GM18951 (cell line): ENCODE measurements around the gene NR4A2.

Experiments
- POLR2A ChIP-seq: IDR thresholded peaks from 4 replicates; pipeline ENCODE4 v1.6.1; 2011; ENCODE audit warnings: mild to moderate bottlenecking; ENCODE audit not compliant: insufficient read length, insufficient read depth; ENCODE audit errors: extremely low read depth
- in situ Hi-C: fragments of 300-500 bp; cut with MboI; formaldehyde crosslinking; loops from one replicate; pipeline ENCODE4 v1.12.0; 2022; ENCODE audit warnings: low sequenced_read_pairs, mixed read lengths, inconsistent platforms; ENCODE audit not compliant: unreplicated experiment

The NR4A2 gene

DNA sequence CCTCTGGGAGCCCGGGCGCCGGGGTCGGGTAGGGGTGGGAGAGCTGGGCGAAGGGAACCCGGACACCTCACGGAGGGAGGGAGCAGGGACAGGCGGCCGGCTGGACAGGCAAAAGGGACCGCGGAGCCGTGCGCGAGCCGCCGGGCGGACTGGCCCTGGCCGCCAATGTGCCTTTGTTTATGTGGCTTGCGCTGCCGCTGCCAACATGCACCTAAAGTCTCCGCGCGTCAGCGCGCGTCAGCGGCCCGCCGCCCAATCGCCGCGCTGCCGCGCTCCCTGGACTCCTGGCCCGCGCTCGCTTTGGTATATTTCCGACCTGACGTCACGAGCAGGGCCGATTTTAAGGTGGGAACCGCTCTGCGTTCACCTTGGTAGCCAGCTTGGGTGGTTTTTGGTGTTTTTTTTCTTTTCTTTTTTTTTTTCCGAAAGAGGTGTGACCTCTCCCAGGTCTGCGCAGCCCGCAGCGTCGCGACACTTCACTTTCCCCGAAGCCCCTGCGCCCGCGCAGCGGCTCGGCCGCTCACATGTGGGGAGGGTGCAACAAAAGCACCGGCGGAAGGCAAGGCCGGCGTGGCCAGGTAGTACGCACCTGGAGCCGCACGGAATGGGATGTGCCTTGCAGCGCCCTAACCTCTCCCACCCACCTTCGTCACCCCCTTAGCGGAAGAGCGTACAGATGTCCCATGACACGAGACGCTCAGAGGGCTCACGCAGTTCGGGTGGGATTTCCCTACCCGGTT lies at the start of gene NR4A2:
Gene NR4A2 (minus strand): TSS at position 188 of the 740 bp plus-strand sequence. CDS start 2,535 bp downstream, outside the sequence.
- in situ Hi-C loops, result loop anchor here (10.0 kb wide), 1 partner anchor 252 kb away; no protein-coding TSS in a partner anchor
- TF ChIP-seq POLR2A, result peak; percentile 50

DNA sequence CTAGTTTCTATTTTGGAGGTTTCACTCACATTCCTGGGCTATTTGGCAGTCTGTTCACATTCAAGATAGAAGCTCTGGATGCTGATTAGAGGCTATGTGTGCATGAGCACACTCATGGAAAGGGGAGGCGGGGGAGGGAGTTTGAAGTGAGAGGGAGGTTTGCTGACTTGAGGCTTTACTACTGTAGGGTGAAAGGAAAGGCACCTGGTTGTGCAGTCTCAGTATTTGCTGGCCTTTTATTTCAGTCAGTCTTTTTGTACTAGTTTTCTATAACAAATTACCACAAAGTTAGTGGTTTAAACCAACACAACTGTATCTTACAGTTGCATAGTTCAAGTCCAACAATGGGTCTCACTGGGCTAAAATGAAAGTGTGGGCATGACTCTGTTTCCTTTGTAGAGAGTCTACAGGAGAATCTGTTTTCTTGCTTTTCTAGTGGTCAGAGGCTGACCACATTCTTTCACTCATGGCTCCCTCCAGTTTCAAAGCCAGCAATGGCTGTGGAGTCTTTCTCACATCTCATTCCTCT lies 47.7 kb upstream of the NR4A2 start:
- in situ Hi-C loops, result no loop called here
- TF ChIP-seq POLR2A, result no peak

DNA sequence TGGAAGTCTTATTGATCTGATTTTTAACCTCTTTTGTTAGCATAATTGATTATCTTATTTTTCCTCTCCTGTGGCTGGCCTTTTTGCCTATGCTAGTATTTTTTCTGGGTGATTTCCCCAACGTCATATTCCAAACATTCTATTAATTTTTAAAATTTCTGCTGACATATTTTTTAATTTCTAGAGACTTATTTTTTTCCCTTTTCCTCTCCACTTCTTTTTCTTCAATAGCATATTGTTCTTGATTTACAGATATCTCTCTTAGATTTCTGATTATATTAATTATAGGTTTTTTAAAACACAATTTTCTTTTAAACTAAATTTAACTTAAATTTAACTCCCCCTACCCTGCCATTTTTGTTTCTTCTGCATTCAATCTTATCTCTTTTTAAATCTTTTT lies 47.2 kb upstream of the NR4A2 start:
- in situ Hi-C loops, result no loop called here
- TF ChIP-seq POLR2A, result no peak

DNA sequence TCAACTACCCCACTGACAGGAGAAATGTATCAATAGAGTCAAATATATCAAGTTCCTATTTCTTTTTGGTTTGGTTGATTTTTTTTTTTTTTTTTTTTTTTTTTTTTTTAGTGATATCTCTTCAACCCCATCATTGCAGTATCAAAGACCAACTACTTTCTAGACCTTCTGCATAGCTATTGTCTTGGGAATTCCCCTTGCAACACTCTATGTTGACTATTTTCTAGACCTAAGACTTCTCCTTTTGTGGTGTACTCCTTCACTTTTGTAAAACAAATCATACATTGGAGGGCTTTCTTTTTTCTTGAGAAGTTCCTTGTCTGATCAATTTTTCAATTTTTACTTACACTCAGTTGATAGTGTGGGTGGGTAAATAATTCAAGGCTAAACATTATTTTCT lies 46.5 kb upstream of the NR4A2 start:
- TF ChIP-seq POLR2A, result no peak
- in situ Hi-C loops, result no loop called here

DNA sequence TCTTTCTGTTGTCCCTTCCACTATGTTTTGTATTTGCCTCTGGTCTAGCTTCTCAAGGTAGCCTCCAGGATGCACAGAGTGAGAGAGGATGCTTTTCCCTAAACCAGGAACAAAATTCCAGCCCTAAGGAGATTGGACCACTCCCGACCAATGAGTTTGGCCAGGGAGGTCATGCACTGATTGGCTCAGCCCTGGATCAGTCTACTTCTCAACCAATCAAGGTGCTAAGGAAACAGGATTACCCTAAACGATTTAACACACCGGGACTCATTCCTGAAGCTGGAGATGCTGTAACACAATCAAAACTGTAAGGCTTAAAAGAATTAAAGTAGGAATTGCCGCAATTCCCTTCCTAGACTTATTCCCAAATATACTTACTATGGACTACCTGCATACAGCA lies 34.2 kb upstream of the NR4A2 start:
- TF ChIP-seq POLR2A, result no peak
- in situ Hi-C loops, result no loop called here

DNA sequence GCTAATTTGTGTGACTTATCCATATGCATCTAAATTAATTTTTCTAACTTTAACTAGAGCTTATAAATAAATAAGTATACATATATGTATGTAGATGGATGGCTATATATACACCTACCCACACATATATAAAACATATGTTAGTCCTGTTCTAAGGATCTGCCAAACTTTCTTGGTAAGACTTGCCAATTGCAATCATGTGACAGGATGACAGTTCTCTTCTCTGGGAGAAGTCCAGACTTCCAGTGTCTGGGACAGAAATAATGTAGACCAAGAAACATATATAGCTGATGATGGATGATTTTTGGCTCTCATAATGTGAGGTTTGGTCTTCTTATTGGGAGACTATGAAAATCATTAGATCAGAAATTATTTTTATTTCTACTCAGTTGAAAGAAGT lies 30.6 kb upstream of the NR4A2 start:
- in situ Hi-C loops, result no loop called here
- no peak for TF ChIP-seq POLR2A

DNA sequence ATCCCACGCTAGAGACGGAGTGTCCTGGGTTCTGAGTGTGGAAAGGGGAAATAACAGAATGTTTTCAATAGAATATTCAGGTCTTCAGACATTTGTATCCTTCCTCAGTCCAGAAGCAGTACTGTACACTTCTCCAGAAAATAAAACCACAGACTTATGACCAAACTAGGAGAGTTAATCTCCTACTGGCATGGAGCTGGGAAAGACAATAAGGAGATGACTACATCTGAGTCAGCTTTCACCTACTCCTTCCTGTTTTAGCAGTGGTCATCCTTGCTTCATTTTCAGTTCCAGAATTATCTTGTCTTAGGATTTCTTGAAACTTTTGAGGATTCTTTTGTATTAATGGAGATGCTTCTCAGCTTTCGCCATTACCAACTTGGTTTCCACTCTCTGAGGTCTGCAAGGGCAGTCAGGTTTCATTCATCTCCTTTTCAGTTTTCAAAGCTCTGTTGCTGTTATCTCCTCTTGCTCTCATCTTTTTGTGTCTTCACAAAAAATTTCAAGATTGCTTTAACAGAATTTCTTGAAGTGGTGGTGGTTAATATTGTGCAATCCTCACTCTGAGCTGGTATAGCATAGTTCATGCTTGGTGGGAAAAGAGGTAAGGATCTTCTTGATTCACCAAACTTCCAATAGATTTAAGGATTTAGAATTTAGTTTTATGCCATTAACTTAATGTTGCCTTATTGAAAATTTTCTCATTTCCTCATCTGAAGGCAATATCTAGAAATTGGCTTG lies 23.7 kb upstream of the NR4A2 start:
- no peak for TF ChIP-seq POLR2A
- in situ Hi-C loops, result no loop called here

DNA sequence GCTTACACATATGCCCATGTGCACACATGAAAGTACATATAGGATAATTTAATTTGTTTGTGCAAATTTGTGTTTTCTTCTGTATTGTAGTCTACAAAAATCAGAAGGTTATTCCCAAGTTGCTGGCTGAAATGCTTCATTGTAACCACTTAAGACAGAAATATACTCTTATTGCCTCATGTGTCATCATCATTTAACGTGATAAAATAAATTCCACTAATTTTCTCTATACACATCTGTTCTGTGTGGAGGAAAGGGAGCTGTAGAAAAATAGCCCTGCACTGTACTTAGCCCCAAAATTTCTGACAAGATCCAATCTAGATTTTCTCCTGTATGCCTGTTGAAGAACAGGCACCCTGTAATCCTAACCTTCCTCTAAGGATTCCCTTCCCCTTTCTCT lies 20.4 kb upstream of the NR4A2 start:
- no peak for TF ChIP-seq POLR2A
- in situ Hi-C loops, result no loop called here

DNA sequence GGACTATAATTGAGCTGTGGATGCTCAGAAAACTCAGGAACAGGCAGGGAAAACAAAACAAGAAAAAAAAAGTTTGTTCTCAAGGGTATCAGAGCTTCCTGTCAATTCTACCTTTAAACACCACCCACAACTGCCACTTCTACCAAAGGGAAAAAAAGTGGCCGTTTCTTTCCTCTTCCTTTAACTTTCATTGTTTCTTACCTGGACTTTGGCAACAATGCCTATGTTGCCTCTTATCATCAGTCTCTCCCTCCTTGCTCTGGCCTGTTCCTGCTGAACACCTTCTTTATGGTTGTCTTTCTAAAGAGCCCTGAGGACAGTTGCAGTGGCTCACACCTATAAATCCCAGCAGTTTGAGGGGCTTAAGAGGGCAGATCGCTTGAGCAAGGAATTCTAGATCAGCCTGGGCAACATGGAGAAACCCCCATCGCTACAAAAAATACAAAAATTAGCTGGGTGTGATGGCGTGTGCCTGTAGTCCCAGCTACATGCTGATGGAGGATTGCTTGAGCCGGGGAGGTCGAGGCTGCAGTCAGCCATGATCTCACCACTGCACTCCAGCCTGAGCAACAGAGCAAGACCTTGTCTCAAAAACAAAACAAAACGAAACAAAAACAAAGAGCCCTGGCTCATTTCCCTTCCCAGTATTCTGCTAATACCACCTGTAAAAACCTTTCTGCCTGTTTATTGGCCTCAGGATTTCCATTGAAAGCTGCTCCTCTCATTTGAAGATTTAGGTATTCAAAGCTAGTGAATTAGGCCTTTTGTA lies 18.0 kb upstream of the NR4A2 start:
- in situ Hi-C loops, result no loop called here
- TF ChIP-seq POLR2A, result no peak

DNA sequence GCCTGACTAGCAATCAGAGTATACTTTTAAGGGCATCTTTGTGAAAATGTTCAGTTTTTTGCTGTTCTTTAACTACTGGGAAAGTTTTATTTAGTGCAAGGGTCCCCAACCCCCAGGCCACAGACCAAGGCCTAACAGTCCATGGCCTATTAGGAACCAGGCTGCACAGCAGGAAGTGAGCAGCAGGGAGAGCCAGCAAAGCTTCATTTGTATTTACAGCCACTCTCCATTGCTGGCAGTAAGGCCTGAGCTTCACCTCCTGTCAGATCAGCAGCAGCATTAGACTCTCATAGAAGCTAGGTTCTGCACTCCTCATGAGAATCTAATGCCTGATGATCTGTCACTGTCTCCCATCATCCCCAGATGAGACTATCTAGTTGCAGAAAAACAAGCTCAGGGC lies 17.1 kb upstream of the NR4A2 start:
- no peak for TF ChIP-seq POLR2A
- in situ Hi-C loops, result no loop called here

DNA sequence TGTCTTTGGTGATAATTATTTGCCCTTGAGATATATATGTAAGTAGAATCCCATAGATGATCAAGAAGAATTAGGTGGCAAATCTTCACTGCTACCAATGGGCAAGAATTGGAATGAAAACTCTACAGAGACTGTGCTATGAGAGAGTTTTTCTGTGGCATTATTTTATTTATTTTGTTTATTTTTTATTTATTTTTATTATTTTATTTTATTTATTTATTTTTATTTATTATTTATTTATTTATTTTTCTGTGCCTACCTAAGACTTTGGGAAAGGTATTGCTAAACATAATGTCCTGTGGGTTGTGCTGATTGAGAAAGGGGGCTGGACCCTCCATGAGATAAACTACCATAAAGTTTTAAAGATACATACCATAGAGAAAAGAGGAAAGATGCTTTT lies 16.6 kb upstream of the NR4A2 start:
- TF ChIP-seq POLR2A, result no peak
- in situ Hi-C loops, result no loop called here

DNA sequence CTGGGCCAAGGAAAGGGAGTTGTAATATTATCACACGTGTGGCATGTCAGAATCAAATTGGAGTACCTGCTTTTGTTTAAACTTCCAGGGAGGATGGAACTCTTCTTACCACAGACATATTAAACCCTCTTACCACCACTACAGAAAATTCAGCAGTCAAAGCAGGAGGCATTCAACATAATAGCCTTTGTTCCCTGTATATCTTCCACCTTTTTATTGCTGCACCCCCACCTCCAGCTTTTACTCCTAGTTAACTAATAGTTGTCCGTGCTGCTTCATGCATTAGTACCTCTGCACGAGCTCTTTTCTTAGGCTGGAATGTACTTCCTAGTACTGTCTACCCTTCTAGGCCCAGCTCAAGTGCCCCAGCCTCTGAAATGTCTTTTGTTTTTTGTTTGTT lies 14.9 kb upstream of the NR4A2 start:
- TF ChIP-seq POLR2A, result no peak
- in situ Hi-C loops, result no loop called here

DNA sequence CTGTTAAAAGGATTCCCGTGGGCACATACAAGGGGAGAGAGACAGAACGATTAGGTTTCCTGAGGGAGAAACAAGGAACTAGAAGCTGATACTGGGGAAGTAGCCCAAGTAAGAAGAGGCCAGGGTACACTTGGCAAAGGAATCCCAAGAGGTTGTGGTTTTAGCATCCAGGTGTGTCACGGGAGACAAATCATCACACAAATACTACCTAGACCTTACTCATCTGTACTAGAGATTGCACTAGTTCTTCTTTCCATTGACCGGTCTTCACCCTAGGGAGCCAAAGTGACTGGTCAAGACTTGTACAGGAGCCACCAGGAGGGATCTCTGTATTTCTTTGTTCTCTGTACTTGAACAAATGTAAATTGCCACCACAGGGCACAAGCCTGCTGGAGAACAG lies 14.2 kb upstream of the NR4A2 start:
- in situ Hi-C loops, result no loop called here
- no peak for TF ChIP-seq POLR2A
